Ishikawa (cell line): ENCODE measurements around the gene CEP135.

ENCODE experiments used
- CEBPB ChIP-seq: IDR thresholded peaks from 2 replicates; pipeline ENCODE4 v1.6.1; 2012
- EGR1 ChIP-seq: IDR thresholded peaks from 2 replicates; pipeline ENCODE4 v1.6.1; 2012
- EP300 ChIP-seq: IDR thresholded peaks from 2 replicates; pipeline ENCODE4 v1.6.1; 2012; ENCODE audit warnings: borderline replicate concordance
- FOXM1 ChIP-seq: IDR thresholded peaks from 2 replicates; pipeline ENCODE4 v1.6.1; 2012; ENCODE audit warnings: low read depth, borderline replicate concordance
- NFIC ChIP-seq: IDR thresholded peaks from 2 replicates; pipeline ENCODE4 v1.6.1; 2012
- RAD21 ChIP-seq: IDR thresholded peaks from 2 replicates; pipeline ENCODE4 v1.6.1; 2012; ENCODE audit warnings: low read depth
- TAF1 ChIP-seq: IDR thresholded peaks from 2 replicates; pipeline ENCODE4 v1.6.1; 2012; ENCODE audit warnings: low read depth, mild to moderate bottlenecking
- TCF12 ChIP-seq: IDR thresholded peaks from 2 replicates; pipeline ENCODE4 v1.6.1; 2012; ENCODE audit warnings: low read depth
- TEAD4 ChIP-seq: IDR thresholded peaks from 2 replicates; pipeline ENCODE4 v1.6.1; 2012
- YY1 ChIP-seq: IDR thresholded peaks from 2 replicates; pipeline ENCODE4 v1.6.1; 2012; ENCODE audit warnings: low read depth
- ZBTB7A ChIP-seq: IDR thresholded peaks from 2 replicates; pipeline ENCODE4 v1.6.1; 2012; ENCODE audit warnings: low read depth
- TF ChIP-seq, protein P1 (sequence below): IDR thresholded peaks from 2 replicates; pipeline ENCODE4 v1.6.1; 2012
- TF ChIP-seq, protein P2 (sequence below): IDR thresholded peaks from 2 replicates; pipeline ENCODE4 v1.6.1; 2012
- TF ChIP-seq, protein P3 (sequence below): IDR thresholded peaks from 2 replicates; pipeline ENCODE4 v1.6.1; 2012; ENCODE audit warnings: low read depth, mild to moderate bottlenecking

DNA sequence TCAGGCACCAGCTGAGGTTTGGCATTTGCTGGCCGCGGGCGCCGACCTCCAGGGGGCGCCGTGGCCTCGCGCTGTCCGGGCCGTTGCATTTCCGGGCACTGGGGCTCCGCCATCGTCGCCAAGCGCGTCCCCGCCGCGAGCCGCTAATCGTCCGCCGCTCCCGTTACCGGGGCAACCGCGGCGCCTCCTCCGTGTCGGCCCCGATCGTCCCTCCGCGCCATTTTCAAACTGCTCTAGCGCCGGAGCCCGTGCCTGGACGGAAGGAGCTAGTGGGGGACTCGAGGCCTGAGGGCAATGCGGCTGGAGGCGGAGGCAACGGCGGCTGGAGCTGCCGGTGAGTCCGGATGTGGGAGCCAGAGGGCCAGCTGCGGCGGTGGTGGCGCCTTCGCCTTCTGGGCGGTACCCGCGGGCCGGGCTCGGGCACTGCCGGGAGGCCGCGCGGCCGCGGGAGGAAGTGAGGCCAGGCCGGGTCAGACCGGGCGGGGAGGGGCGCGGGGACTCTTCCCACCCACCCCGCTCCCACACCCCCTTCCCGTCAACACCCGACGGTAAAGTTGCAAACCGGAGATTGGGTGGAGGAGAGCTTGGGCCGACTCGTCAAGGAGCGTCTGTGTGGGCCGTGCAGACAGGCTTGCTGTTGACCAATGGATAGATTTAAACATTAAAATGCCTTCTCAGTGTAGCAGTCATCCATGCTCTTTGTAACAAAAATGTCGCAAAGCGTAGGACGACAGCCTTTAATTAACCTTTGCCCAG is at the start of gene CEP135:
- peak; percentile 12; the same call in 1 of the 2 replicates for TF ChIP-seq EP300
- TF ChIP-seq TAF1 = peak; percentile 66
- TF ChIP-seq EGR1 = no peak; the same call in 1 of the 2 replicates
- TF ChIP-seq CEBPB = no peak
- peak; percentile 75 for TF ChIP-seq RAD21
- TF ChIP-seq FOXM1 = 0 out of 2 replicates have a peak, but pooled peaks have one; percentile 16
- peak; percentile 89 for TF ChIP-seq YY1
- TF ChIP-seq, protein P1, sequence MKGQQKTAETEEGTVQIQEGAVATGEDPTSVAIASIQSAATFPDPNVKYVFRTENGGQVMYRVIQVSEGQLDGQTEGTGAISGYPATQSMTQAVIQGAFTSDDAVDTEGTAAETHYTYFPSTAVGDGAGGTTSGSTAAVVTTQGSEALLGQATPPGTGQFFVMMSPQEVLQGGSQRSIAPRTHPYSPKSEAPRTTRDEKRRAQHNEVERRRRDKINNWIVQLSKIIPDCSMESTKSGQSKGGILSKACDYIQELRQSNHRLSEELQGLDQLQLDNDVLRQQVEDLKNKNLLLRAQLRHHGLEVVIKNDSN = no peak
- TF ChIP-seq ZBTB7A = no peak
- peak; percentile 50; the same call in 1 of the 2 replicates for TF ChIP-seq TCF12
- peak; percentile 78; the same call in 1 of the 2 replicates for TF ChIP-seq NFIC
- TF ChIP-seq, protein P2, sequence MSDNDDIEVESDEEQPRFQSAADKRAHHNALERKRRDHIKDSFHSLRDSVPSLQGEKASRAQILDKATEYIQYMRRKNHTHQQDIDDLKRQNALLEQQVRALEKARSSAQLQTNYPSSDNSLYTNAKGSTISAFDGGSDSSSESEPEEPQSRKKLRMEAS = peak; percentile 83
- TF ChIP-seq, protein P3, sequence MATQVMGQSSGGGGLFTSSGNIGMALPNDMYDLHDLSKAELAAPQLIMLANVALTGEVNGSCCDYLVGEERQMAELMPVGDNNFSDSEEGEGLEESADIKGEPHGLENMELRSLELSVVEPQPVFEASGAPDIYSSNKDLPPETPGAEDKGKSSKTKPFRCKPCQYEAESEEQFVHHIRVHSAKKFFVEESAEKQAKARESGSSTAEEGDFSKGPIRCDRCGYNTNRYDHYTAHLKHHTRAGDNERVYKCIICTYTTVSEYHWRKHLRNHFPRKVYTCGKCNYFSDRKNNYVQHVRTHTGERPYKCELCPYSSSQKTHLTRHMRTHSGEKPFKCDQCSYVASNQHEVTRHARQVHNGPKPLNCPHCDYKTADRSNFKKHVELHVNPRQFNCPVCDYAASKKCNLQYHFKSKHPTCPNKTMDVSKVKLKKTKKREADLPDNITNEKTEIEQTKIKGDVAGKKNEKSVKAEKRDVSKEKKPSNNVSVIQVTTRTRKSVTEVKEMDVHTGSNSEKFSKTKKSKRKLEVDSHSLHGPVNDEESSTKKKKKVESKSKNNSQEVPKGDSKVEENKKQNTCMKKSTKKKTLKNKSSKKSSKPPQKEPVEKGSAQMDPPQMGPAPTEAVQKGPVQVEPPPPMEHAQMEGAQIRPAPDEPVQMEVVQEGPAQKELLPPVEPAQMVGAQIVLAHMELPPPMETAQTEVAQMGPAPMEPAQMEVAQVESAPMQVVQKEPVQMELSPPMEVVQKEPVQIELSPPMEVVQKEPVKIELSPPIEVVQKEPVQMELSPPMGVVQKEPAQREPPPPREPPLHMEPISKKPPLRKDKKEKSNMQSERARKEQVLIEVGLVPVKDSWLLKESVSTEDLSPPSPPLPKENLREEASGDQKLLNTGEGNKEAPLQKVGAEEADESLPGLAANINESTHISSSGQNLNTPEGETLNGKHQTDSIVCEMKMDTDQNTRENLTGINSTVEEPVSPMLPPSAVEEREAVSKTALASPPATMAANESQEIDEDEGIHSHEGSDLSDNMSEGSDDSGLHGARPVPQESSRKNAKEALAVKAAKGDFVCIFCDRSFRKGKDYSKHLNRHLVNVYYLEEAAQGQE = no peak
- TF ChIP-seq TEAD4 = peak; percentile 67
